GM23338 (cell line): Measurements from ENCODE around the gene KCTD15. TPM values are rescaled to one million over a fixed set of nuclear protein-coding genes. Genes with fewer than 3 reads are reported as not detected.

Source experiments
- ATAC-seq: fragments of 200-7000 bp; cut with Tn5 transposase; 3 replicates; pipeline ENCODE4 v1.9.1; 2020
- DNase-seq: peaks from one replicate; pipeline ENCODE4 v3.0.0-alpha.2; 2015; ENCODE audit warnings: low spot score
- H2AFZ ChIP-seq: fragments of 200-600 bp; sonication (generic); 2 replicates; pipeline ENCODE4 v1.8.0; 2016; ENCODE audit warnings: antibody characterized with exemption, mild to moderate bottlenecking, moderate library complexity
- H3F3A ChIP-seq: fragments of 200-600 bp; sonication (generic); replicated peaks from 2 replicates; pipeline ENCODE4 v1.8.0; 2017; ENCODE audit warnings: antibody characterized with exemption, mixed run types, low read depth
- H3K27ac ChIP-seq: fragments of 200-600 bp; sonication (generic); 2 replicates; pipeline ENCODE4 v1.6.1; 2016; ENCODE audit warnings: low read depth
- H3K27me3 ChIP-seq: fragments of 200-600 bp; sonication (generic); 2 replicates; pipeline ENCODE4 v1.8.0; 2016; ENCODE audit warnings: mild to moderate bottlenecking, mixed run types, moderate library complexity; ENCODE audit not compliant: insufficient read depth
- H3K36me3 ChIP-seq: fragments of 200-600 bp; sonication (generic); 2 replicates; pipeline ENCODE4 v1.8.0; 2016; ENCODE audit warnings: mild to moderate bottlenecking; ENCODE audit not compliant: insufficient read depth
- H3K4me1 ChIP-seq: fragments of 200-600 bp; sonication (generic); 2 replicates; pipeline ENCODE4 v1.8.0; 2016; ENCODE audit warnings: mild to moderate bottlenecking, moderate library complexity; ENCODE audit not compliant: insufficient read depth
- H3K4me2 ChIP-seq: fragments of 200-600 bp; sonication (generic); 2 replicates; pipeline ENCODE4 v1.7.1; 2017; ENCODE audit warnings: mixed run types
- H3K4me3 ChIP-seq: fragments of 200-600 bp; sonication (generic); 2 replicates; pipeline ENCODE4 v1.6.1; 2016; ENCODE audit warnings: mixed run types
- H3K79me2 ChIP-seq: fragments of 200-600 bp; sonication (generic); replicated peaks from 2 replicates; pipeline ENCODE4 v1.8.0; 2017; ENCODE audit warnings: mild to moderate bottlenecking; ENCODE audit not compliant: insufficient read depth
- H3K9me2 ChIP-seq: fragments of 200-600 bp; sonication (generic); 2 replicates; pipeline ENCODE4 v1.8.0; 2017; ENCODE audit not compliant: insufficient read depth
- H4K20me1 ChIP-seq: fragments of 200-600 bp; sonication (generic); replicated peaks from 2 replicates; pipeline ENCODE4 v1.8.0; 2017; ENCODE audit warnings: mild to moderate bottlenecking; ENCODE audit not compliant: insufficient read depth
- H3K27ac Mint-ChIP-seq: 2 replicates; pipeline ENCODE4 v1.8.0; 2020; ENCODE audit warnings: inconsistent platforms, mild to moderate bottlenecking, moderate library complexity, mixed read lengths
- H3K27me3 Mint-ChIP-seq: 3 replicates; pipeline ENCODE4 v1.8.0; 2022; ENCODE audit warnings: low read depth, mild to moderate bottlenecking, moderate library complexity, mixed read lengths, inconsistent platforms; ENCODE audit not compliant: insufficient read depth, poor library complexity
- H3K36me3 Mint-ChIP-seq: 3 replicates; pipeline ENCODE4 v1.8.0; 2021; ENCODE audit warnings: low read depth, mild to moderate bottlenecking, inconsistent platforms, moderate library complexity, mixed read lengths
- H3K4me1 Mint-ChIP-seq: 3 replicates; pipeline ENCODE4 v1.8.0; 2020; ENCODE audit warnings: mild to moderate bottlenecking, inconsistent platforms, mixed read lengths
- H3K4me3 Mint-ChIP-seq: 3 replicates; pipeline ENCODE4 v1.8.0; 2021; ENCODE audit warnings: moderate library complexity, mild to moderate bottlenecking, inconsistent platforms, mixed read lengths
- H3K9me3 Mint-ChIP-seq: 3 replicates; pipeline ENCODE4 v1.8.0; 2020; ENCODE audit warnings: moderate library complexity, mild to moderate bottlenecking, inconsistent platforms, mixed read lengths
- CREB1 ChIP-seq: fragments of 250-450 bp; sonication (Bioruptor Pico); IDR thresholded peaks from 2 replicates; pipeline ENCODE4 v1.5.0; 2020; ENCODE audit warnings: low read depth, mild to moderate bottlenecking, moderate library complexity
- EZH2 ChIP-seq: fragments of 200-600 bp; sonication (generic); IDR thresholded peaks from one replicate; pipeline ENCODE4 v1.8.0; 2017; ENCODE audit warnings: antibody characterized with exemption, mild to moderate bottlenecking, low read depth; ENCODE audit not compliant: unreplicated experiment
- EZH2phosphoT487 ChIP-seq: fragments of 200-600 bp; sonication (generic); IDR thresholded peaks from one replicate; pipeline ENCODE4 v1.8.1; 2018; ENCODE audit warnings: antibody characterized with exemption; ENCODE audit not compliant: unreplicated experiment
- POLR2AphosphoS5 ChIP-seq: IDR thresholded peaks from 2 replicates; pipeline ENCODE4 v1.6.1; 2016; ENCODE audit warnings: antibody characterized with exemption, low read depth
- STAT1 ChIP-seq: IDR thresholded peaks from one replicate; pipeline ENCODE4 v1.6.1; 2016; ENCODE audit warnings: antibody characterized with exemption; ENCODE audit not compliant: unreplicated experiment
- ZNF331 ChIP-seq: fragments of 250-450 bp; sonication (Bioruptor Pico); IDR thresholded peaks from 2 replicates; pipeline ENCODE4 v1.5.0; 2020; ENCODE audit warnings: low read depth, mild to moderate bottlenecking, moderate library complexity
- polyA plus RNA-seq: library from polyadenylated mRNA; unstranded; fragments of >200 nt; fragmentation: Nextera tagmentation; extraction: Ambion mirVana; gene quantifications from 2 replicates; pipeline ENCODE4 v1.2.1, GENCODE V29; 2016
- total RNA-seq: library from RNA; depleted of rRNA; stranded (reverse); fragments of >200 nt; shearing (Covaris generic); gene quantifications from 2 replicates; pipeline ENCODE4 v1.2.3, GENCODE V29; 2014
- TF ChIP-seq, protein P1 (sequence below): IDR thresholded peaks from one replicate; pipeline ENCODE4 v1.6.1; 2018; ENCODE audit warnings: antibody characterized with exemption; ENCODE audit not compliant: unreplicated experiment
- TF ChIP-seq, protein P2 (sequence below), 2 experiments: fragments of 200-600 bp in 1 of 2; sonication (generic) in 1 of 2; conservative IDR thresholded peaks; 2 replicates each; pipeline versions ENCODE4 v1.5.1 to v1.6.1; 2016 to 2017; ENCODE audit warnings: antibody characterized with exemption in 2 of 2, low read depth in 2 of 2, mild to moderate bottlenecking in 2 of 2, moderate library complexity in 1 of 2
- TF ChIP-seq, protein P3 (sequence below): IDR thresholded peaks from 2 replicates; pipeline ENCODE4 v1.6.1; 2016; ENCODE audit warnings: antibody characterized with exemption

The KCTD15 gene
- total and polyA plus RNA-seq, 2 experiments from 2014 or later = 5.1 to 60.1 TPM

DNA sequence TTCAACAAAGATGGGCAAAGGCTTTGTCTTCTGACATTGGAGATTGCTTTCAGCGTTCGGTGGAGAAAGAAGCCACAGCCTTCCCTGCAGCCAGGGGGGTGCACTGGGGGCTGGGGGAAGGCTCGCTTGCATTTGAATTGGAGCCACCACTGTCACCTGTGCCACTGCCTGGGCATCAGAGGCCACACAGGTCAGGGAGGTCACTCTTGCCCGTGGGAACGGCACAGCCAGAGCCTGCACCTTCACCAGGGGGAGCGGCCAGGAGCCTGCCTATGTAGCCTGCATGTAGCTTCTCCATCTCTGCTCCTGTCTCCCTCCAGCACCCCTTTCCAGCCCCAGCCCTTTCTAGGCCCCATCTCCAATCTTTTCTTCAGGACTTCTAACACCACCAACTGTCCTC, 43.7 kb upstream of the KCTD15 start (continued):
- TF ChIP-seq, protein P1, sequence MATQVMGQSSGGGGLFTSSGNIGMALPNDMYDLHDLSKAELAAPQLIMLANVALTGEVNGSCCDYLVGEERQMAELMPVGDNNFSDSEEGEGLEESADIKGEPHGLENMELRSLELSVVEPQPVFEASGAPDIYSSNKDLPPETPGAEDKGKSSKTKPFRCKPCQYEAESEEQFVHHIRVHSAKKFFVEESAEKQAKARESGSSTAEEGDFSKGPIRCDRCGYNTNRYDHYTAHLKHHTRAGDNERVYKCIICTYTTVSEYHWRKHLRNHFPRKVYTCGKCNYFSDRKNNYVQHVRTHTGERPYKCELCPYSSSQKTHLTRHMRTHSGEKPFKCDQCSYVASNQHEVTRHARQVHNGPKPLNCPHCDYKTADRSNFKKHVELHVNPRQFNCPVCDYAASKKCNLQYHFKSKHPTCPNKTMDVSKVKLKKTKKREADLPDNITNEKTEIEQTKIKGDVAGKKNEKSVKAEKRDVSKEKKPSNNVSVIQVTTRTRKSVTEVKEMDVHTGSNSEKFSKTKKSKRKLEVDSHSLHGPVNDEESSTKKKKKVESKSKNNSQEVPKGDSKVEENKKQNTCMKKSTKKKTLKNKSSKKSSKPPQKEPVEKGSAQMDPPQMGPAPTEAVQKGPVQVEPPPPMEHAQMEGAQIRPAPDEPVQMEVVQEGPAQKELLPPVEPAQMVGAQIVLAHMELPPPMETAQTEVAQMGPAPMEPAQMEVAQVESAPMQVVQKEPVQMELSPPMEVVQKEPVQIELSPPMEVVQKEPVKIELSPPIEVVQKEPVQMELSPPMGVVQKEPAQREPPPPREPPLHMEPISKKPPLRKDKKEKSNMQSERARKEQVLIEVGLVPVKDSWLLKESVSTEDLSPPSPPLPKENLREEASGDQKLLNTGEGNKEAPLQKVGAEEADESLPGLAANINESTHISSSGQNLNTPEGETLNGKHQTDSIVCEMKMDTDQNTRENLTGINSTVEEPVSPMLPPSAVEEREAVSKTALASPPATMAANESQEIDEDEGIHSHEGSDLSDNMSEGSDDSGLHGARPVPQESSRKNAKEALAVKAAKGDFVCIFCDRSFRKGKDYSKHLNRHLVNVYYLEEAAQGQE = no peak
- TF ChIP-seq STAT1 (no peak), ZNF331 (CRISPR knock-in tag) (no peak), CREB1 (CRISPR knock-in tag) (no peak)

DNA sequence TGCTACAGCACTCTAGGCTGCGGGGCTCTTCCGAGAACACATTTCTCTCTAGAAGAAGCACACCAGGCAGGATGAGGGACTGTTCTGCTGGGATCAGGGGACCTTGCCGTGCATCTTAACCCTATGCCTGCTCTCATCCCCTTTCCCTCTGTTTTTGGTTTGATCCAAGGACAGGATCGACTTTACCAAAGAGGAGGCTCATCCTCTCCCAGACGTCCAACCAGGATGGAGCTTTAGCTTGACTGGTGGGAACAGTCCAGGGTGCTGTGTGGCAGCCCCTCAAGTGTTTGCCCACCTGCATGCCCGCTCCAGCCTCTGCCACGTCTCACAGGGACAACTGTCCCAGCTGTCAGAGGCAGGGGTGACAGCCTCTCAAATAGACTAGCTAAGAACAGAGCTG, 42.3 kb upstream of the KCTD15 start:
- H3K27me3 ChIP-seq = no peaks in the 10 kb centered on the region
- H3K27ac ChIP-seq = no peak overlapping the region
- peaks cover 9% of the 10 kb centered on the region for H3K27me3 Mint-ChIP-seq
- ATAC-seq (no peak), DNase-seq (no peak)
- H3K4me2 ChIP-seq = no peak overlapping the region
- no peak overlapping the region for H3K27ac Mint-ChIP-seq
- no peaks in the 10 kb centered on the region; the same call in 1 of the 2 replicates for H4K20me1 ChIP-seq
- H3K36me3 Mint-ChIP-seq = no peaks in the 10 kb centered on the region
- H3K9me2 ChIP-seq = no peaks in the 10 kb centered on the region
- peaks cover 6% of the 10 kb centered on the region; the same call in 2 of the 3 replicates for H3K4me1 Mint-ChIP-seq
- no peaks in the 10 kb centered on the region for H3K4me1 ChIP-seq
- TF ChIP-seq EZH2 = no peak
- TF ChIP-seq, protein P2, sequence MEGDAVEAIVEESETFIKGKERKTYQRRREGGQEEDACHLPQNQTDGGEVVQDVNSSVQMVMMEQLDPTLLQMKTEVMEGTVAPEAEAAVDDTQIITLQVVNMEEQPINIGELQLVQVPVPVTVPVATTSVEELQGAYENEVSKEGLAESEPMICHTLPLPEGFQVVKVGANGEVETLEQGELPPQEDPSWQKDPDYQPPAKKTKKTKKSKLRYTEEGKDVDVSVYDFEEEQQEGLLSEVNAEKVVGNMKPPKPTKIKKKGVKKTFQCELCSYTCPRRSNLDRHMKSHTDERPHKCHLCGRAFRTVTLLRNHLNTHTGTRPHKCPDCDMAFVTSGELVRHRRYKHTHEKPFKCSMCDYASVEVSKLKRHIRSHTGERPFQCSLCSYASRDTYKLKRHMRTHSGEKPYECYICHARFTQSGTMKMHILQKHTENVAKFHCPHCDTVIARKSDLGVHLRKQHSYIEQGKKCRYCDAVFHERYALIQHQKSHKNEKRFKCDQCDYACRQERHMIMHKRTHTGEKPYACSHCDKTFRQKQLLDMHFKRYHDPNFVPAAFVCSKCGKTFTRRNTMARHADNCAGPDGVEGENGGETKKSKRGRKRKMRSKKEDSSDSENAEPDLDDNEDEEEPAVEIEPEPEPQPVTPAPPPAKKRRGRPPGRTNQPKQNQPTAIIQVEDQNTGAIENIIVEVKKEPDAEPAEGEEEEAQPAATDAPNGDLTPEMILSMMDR (conservative IDR thresholded peaks at IDR 0.05; ENCODE audit: low read depth in 2 of 2) = no peak
- TF ChIP-seq, protein P1 = no peak
- TF ChIP-seq, protein P3, sequence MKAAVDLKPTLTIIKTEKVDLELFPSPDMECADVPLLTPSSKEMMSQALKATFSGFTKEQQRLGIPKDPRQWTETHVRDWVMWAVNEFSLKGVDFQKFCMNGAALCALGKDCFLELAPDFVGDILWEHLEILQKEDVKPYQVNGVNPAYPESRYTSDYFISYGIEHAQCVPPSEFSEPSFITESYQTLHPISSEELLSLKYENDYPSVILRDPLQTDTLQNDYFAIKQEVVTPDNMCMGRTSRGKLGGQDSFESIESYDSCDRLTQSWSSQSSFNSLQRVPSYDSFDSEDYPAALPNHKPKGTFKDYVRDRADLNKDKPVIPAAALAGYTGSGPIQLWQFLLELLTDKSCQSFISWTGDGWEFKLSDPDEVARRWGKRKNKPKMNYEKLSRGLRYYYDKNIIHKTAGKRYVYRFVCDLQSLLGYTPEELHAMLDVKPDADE = no peak
- TF ChIP-seq CREB1 (CRISPR knock-in tag) = no peak
- TF ChIP-seq EZH2phosphoT487 = no peak
- TF ChIP-seq STAT1 = no peak
- TF ChIP-seq ZNF331 (CRISPR knock-in tag) = no peak
- TF ChIP-seq POLR2AphosphoS5 = no peak
- no peaks in the 10 kb centered on the region for H3F3A ChIP-seq
- H3K9me3 Mint-ChIP-seq = no peaks in the 10 kb centered on the region
- no peaks in the 10 kb centered on the region for H3K79me2 ChIP-seq
- H3K4me3 Mint-ChIP-seq = no peak overlapping the region
- H2AFZ ChIP-seq = no peak overlapping the region
- no peaks in the 10 kb centered on the region for H3K36me3 ChIP-seq
- H3K4me3 ChIP-seq = no peak overlapping the region
